Fibroblast of pulmonary artery (primary cell): ENCODE results near the gene NOS1AP.
"Not testable (repeated sequence)": the region's sequence is repeated elsewhere in the genome, so short reads cannot be mapped to it uniquely, and the experiment has no call there.

ENCODE experiments used
- DNase-seq: peaks from one replicate; pipeline ENCODE4 v3.0.0-alpha.2; 2010; ENCODE audit warnings: low read depth
- H3K4me3 ChIP-seq: replicated peaks from 2 replicates; pipeline ENCODE4 v1.5.1; 2011; ENCODE audit warnings: low read depth, mild to moderate bottlenecking, control low read depth, low read length, moderate library complexity
- CTCF ChIP-seq: IDR thresholded peaks from 2 replicates; pipeline ENCODE4 v1.5.1; 2011; ENCODE audit warnings: mild to moderate bottlenecking, control low read depth, low read length, inconsistent platforms; ENCODE audit errors: missing control alignments

NOS1AP gene

DNA sequence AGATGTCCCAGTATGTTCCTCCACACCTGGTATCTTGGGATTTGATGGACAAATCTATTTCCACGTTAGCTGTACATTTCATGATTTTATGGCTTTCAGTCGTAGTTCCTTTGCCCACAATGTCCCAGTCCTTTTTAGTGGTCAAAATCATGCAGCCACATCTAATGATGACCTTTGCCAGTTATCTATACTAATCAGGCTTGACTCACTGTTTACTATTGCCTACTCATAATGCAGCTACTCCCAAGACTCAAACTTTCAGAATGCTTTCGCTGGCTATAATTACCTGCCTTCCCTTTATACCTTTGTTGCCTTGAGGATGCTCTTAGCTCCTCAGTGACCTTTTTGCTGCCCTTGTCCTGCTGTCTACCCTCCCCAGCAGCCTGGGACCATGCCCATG, 6.4 kb downstream of the NOS1AP start:
- no peak for DNase-seq
- no peak overlapping the region for H3K4me3 ChIP-seq
- TF ChIP-seq CTCF: no peak

DNA sequence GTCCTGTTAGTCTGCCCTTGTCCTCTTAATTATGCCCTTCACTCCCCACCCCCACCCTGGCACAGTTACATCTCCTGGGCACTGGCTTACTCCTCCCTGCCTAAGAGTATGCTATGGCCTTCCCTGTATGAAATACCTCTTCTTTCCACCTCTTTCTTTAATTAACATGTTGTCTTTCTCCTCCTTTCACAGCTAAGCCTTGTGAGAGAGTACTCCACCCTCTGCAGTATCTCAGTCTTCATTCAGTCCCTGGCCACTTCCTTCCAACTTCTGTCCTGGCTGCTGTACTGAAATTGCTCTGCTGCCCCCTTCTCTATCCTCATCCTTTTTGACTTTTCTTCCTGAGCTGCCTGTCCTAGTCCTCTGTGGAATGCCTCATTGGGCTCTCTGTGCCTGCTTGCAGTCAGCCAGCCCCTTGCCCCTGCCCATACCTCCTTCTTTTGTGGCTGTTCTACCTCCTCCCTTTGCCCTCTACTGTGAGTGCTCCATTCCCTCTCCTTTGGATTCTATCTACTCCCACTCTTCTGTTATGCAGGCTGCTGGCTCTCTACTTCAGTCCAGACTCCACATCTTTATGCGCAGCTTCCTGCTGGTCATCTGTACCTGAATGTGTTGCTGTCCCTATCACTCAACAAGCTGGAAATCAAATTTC, 8.3 kb downstream of the NOS1AP start:
- H3K4me3 ChIP-seq: no peak overlapping the region
- DNase-seq: no peak
- no peak for TF ChIP-seq CTCF

- no peak for DNase-seq
- no peak overlapping the region for H3K4me3 ChIP-seq
- no peak for TF ChIP-seq CTCF
These were observed 9.5 kb downstream of the NOS1AP start for GRCh38 chr1:162079030-162079429.

DNA sequence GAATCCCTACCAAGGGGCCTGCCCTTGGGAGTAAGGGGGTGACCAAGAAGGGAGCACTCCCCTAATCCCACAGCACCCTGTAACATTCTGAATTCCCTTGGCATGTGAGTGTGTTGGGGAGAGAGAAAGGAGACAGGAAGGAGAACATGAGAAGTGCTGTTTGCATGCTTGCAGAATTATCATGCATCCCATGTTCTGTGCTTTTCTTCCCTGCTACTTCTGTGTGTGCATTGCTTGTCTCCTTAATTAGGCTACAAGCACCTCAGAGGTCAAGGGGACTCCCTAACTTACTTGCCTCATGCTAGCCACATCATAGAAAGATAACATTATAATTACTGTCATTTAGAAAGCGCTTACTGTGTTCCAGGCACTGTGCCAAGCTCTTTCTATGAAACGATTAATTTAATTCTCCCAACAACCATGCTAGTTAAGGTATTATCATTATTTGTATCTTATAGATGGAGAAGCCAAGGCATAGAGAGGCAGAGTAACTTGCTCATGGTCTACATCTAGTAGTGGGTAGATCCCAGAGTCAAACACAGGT, 11.1 kb downstream of the NOS1AP start:
- no peak overlapping the region for H3K4me3 ChIP-seq
- DNase-seq: no peak
- TF ChIP-seq CTCF: no peak

DNA sequence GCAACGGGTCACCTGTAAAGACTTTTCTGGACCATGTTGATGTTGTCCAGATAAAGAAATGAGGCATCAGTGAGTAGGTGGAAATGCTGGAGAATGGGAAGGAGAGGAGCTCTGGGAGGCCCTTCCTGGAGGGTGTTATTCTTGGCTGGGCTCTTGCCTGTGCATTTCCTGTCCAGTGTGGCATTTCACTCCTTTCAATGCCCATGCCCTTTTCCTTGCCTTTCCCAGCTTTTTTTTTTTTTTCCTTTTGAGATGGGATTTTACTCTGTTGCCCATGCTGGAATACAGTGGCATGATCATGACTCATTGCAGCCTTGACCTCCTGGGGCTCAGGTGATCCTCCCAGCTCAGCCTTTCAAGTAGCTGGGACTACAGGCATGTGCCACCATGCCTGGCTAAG, 11.8 kb downstream of the NOS1AP start:
- TF ChIP-seq CTCF: no peak
- DNase-seq: peak; percentile 18

DNA sequence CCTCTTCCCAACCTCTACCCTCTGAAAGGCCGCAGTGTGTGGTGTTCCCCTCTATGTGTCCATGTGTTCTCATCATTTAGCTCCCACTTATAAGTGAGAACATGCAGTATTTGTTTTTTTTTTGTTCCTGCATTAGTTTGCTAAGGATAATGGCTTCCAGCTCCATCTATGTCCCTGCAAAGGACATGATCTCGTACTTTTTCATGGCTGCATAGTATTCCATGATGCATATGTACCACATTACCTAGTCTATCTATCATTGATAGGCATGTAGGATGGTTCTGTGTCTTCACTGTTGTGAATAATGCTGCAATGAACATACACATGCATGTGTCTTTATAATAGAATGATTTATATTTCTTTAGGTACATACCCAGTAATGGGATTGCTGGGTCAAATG, 12.6 kb downstream of the NOS1AP start:
- not testable (repeated sequence) for H3K4me3 ChIP-seq, DNase-seq

More for the DNA sequence above, 11.8 kb downstream of the NOS1AP start:
- H3K4me3 ChIP-seq: no peak overlapping the region

GRCh38 chr1:162083273-162083672, 13.8 kb downstream of the NOS1AP start:
- TF ChIP-seq CTCF: no peak
- DNase-seq: no peak
- no peak overlapping the region for H3K4me3 ChIP-seq
